Measurements from ENCODE around the gene CHORDC1.
A peak's percentile ranks its signal among the peaks of the same experiment; 100 is the strongest.
"Not testable (repeated sequence)": the region's sequence is repeated elsewhere in the genome, so short reads cannot be mapped to it uniquely, and the experiment has no call there.

Gene CHORDC1

DNA sequence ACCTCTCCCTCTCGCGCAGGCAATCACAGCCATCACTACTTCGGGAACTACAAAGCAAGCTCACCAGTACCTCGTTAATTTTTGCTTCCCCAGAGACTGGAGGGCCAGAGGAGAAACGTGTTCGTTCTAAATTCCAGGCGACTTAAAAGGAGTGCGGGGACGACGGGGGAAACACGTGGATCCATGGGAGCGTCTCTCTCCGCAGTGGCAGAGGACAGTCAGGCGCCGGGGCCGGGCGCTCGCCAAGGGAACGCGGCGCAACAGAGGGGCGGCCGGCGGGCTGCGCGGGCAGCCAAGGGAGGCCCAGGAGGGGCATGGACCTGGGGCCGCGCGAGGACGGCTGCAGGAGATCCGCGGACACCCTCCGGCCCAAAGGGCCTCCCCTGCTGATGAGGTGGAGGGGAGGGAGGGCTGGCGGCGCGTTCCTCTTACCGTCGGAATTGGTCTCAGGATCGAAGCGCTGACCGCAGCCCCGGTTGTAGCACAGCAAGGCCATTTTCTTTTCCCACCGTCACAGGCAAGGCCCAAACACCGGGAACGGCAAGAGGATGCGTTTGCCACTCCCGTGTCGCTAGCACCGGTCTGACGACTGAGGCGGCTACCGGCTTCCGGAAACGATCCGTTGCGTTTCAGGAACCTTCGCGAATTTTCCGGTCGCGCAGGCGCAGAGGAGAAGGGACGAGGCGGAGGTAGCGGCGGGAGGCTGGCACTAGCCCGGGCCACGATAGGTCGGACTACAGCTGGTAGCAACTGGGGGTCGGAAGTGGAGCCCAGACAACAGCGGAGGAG, at the start of gene CHORDC1:
TSS of gene CHORDC1 (minus strand) at position 591 of the 789 bp plus-strand sequence. CDS start at position 496, 95 bp downstream.
- DNase-seq: peak; percentile 60

DNA sequence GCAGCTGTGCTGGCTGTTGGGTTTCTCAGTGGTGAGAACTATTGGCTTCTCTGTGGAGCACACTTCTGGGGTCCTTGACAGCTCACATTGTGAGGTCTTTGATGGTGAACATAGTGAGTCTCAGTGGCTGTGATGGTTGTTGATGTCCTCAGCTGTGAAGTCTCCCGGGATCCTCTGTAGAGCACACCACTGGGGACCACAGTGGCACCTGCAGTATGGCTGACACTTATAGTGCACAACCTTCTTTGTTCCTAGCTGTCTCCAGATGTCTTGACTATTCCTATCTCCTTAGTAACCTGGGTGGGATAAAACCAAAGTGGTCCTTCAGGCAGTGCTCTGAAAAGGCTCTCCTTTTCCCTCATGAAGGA, 34.3 kb upstream of the CHORDC1 start:
- DNase-seq: no peak

GRCh38 chr11:90256404-90257157, 33.7 kb upstream of the CHORDC1 start:
- DNase-seq: no peak

DNA sequence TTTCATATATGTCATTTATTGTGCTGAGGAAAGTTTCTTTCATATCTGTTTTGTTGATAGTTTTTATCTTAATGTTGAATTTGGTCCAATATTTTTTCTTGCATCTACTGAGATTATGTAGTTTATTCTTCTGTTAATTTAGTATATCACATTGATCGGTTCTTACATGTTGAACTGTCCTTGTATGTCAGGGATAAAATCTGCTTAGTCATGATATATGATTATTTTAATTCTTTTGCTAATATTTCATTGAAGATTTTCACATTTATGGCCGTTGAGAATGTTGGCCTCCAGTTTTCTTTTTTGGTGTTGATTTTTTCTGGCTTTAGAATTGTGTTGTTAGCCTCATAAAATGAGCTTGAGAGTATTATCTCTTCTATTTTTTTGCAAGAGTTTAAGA, 31.2 kb upstream of the CHORDC1 start:
- DNase-seq: no peak

DNA sequence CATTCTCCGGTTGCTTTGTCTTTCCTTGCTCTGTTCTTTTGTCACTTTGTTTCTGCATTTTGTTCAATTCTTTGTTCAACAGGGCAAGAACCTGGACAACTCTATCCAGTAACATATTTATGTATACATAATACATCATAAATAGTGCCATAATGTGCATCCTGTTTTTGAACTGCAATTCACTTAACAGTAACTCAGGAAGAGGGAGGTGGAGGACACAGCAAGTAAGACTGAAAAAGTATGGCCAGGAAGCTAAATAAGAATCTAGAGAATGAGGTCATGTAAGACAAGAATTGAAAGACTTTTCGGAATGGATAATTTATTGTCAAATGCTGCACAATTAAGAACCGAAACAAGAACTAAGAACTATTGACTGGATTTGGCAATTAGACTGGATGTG, 29.2 kb upstream of the CHORDC1 start:
- no peak for DNase-seq

DNA sequence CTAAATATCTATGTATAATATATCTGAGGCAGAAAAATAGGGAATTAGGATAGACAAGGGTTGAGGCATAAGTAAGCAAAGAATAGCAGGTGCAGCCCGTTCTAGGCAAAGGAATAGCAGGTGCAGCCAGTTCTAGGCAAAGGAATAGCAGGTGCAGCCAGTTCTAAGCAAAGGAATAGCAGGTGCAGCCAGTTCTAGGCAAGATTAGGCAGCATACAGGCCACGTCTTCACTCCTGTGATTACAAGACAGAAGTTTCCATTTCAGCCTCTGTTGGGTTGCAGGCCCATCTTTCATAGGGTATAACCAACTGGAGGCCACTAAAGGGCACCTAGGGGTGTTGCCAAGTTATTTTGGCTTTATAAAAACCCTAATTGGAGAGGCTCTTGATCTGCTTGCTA, 28.8 kb upstream of the CHORDC1 start:
- no peak for DNase-seq

DNA sequence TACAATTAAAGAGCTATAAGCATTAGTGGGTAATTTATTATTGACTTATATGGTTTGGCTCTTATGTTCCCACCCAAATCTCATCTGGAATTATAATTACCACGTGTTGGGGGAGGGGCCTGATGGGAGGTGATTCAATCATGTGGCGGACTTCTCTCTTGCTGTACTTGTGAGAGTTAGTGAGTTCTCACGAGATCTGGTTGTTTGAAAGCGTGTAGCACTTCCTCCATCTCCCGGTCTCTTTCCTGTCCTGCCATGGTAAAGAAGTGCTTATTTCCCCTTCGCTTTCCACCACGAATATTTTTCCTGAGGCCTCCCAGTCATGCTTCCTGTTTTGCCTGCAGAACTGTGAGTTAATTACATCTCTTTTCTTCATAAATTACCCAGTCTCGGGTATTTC, 28.1 kb upstream of the CHORDC1 start:
- DNase-seq: no peak

GRCh38 chr11:90246468-90246867, 23.6 kb upstream of the CHORDC1 start:
- DNase-seq: no peak

DNA sequence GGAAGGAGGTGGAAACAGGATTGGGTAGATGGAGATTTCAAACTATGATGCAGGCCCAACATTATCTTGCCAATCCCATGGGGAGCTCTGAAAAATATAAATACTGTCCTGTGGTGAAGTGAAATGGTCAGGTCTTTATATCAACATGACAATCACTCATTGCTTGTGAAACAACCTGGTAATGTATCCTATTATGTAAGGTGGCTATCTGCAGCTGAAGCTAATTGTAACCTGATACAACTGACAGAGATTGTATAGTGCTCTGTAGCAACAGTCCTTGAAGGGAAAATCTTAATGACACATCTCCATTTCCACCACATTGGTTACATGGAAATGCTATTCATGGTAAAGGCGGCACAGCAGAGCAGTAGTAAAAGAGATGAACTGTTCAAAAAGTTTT, 20.7 kb upstream of the CHORDC1 start:
- no peak for DNase-seq

- no peak for DNase-seq
These were observed 20.1 kb upstream of the CHORDC1 start for GRCh38 chr11:90242894-90243416.

- no peak for DNase-seq
These were observed 18.6 kb upstream of the CHORDC1 start for GRCh38 chr11:90241414-90241813.

DNA sequence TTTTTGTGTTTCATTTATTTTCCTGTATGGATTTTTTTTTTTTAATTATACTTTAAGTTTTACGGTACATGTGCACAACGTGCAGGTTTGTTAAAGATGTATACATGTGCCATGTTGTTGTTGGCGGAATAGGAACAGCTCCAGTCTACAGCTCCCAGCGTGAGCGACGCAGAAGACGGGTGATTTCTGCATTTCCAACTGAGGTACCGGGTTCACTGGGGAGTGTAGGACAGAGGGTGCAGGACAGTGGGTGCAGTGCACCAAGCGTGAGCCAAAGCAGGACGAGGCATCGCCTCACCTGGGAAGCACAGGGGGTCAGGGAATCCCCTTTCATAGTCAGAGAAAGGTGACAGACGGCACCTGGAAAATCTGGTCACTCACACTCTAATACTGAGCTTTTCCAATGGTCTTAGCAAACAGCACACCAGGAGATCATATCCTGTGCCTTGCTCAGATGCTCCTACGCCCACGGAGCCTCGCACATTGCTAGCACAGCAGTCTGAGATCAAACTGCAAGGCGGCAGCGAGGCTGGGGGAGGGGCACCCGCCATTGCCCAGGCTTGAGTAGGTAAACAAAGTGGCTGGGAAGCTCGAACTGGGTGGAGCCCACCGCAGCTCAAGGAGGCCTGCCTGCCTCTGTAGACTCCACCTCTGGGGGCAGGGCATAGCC, 17.3 kb upstream of the CHORDC1 start:
- not testable (repeated sequence) for DNase-seq

- no peak for DNase-seq
These were observed 14.2 kb upstream of the CHORDC1 start for GRCh38 chr11:90237004-90237403.

- no peak for DNase-seq
These were observed 12.7 kb upstream of the CHORDC1 start for GRCh38 chr11:90235526-90235925.

DNA sequence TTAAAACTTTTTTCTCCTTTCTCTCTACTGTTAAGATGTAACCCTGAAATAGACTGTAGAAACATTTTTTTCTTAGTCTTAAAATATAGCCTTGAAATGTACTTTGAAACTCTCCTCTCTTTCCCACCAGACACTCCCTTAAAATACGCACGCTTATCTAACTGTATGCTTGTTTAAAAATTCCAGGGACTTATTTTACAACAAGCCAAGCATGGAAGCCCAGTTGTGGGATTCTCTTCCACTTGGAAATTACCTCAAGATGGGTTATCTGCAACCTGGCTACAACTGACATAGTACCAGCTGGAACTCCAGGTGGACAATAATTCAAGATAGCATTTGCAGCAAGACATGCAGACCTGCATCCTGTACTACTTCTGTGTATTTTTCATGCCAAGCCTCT, 12.1 kb upstream of the CHORDC1 start:
- DNase-seq: no peak

DNA sequence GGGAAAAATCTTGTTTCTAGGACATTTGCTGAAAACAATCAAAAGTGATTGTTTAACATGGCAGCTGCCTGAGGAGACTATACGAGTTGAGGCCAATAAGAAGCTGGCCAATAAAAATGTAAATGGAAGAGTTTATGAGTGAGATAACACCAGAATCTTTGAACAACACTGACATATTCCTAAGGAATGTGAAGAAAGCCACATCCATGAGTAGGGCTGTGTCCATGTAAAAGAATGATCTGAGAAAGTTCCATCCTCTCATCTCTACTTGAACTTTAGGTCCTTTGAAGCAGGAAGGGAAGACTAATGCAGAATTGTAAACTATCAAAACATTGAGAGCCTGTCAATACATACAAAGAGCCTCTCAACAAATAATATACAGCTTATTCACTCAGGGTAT, 6.9 kb upstream of the CHORDC1 start:
- DNase-seq: no peak

GRCh38 chr11:90228056-90228455, 5.2 kb upstream of the CHORDC1 start:
- no peak for DNase-seq

DNA sequence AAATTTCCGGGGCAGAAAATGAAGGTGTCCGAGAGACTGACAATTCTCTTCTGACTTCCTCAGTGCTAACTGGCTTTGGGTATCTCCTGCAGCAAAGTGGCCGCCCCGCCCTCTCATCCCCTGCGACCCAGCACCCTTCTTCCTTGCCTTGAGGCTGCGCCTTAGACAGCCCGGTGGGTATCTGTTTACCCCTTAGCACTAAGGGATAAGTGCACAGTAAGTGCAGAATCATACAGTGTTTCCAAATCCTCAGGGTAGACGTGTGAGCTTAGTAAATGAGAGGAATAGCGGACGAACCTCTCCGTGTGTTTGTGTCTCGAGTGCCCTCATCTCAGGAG, 368 bp upstream of the CHORDC1 start:
- DNase-seq: no peak

DNA sequence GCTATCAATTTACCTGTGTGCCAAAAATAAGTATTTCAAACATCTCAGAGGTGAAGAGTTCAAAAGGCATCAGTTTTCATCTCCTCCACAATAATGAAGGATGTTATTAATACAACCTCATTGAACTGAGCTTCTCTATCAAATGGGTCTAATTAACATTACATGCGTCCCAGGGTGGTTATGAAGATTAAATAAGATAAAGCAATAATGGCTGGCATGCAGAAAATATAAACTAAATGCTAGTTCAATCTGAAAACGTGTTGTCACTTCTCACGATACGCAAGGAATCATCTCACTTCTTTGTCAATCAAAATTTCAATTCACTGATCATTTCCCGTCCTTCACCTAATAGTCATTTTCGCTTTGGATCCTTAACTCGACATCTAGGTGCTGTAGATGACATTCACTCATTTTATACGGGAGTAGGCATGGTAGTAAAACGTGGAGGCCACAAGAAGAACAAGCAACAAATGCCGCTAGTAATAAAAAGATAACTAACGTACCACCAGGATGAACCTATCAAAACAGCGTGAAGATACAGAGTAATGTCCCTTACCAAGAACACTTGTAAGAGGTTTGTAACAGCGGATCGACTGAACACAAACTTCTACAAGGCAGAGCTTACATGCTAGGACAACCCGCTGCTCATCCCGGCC, 918 bp downstream of the CHORDC1 start:
- no peak for DNase-seq

GRCh38 chr11:90220391-90220790, 2.5 kb downstream of the CHORDC1 start:
- no peak for DNase-seq

DNA sequence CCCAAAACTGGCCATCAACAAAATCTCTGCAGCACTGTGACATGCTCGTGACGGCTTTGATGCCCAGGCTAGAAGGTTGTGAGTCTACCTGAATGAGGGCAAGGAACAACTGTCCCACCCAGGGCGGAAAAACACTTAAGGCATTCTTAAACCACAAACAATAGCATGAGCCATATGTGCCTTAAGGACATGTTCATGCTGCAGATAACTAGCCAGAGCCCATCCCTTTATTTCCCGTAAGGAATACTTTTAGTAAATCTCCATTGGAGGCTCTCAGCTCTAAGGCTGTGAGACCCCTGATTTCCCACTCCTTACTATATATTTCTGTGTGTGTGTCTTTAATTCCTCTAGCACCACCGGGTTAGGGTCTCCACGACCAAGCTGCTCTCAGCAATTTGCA, 3.4 kb downstream of the CHORDC1 start:
- DNase-seq: no peak

GRCh38 chr11:90218606-90219005, 4.2 kb downstream of the CHORDC1 start:
- DNase-seq: no peak

DNA sequence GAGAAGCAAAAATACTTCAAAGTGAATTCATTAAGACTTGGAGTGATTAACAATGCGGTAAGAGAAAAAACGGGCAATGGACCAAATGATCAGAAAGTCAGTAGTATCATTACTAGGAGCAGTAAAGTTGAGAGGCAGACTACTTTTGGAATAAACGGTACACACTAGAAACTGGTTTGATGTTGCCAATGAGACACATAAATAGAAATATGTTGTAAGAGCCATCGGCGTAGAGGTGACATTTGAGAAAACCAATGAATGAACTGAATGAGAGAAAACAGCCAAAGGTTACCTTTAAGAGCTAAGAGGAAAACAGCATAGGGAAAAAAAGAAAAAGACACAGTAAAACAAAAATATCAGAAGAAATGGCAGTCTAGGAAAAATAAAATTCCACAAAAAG, 6.2 kb downstream of the CHORDC1 start:
- no peak for DNase-seq

Measured in GOT3 (cell line).